AG04450 (cell line): Measurements from ENCODE around the gene MICU2. TPM values are rescaled to one million over a fixed set of nuclear protein-coding genes. Genes with fewer than 3 reads are reported as not detected.

Source experiments
- CTCF ChIA-PET: fragments of 300-600, 350-600 bp; formaldehyde crosslinking; extraction: SDS; loops from one replicate; lab custom pipeline; 2022; ENCODE audit warnings: antibody characterized with exemption, inconsistent platforms; lab: Charles Lee
- POLR2A ChIA-PET: fragments of 350-600 bp; formaldehyde crosslinking; extraction: SDS; loops from one replicate; lab custom pipeline; 2021; ENCODE audit warnings: antibody characterized with exemption, inconsistent platforms; lab: Yijun Ruan, JAX
- DNase-seq: peaks from one replicate; pipeline ENCODE4 v3.0.0-alpha.2; 2011; ENCODE audit warnings: low read depth, low spot score
- H3K27ac ChIP-seq: one replicate; pipeline ENCODE4 v1.5.1; 2012; ENCODE audit warnings: low read depth, low read length, control low read depth
- H3K27me3 ChIP-seq: one replicate; pipeline ENCODE4 v1.6.0; 2012; ENCODE audit warnings: low read length; ENCODE audit not compliant: control insufficient read depth, insufficient read depth
- H3K4me3 ChIP-seq: 2 replicates; pipeline ENCODE4 v1.5.1; 2011; ENCODE audit warnings: mild to moderate bottlenecking, low read depth, low read length, control low read depth
- H3K9me3 ChIP-seq: 2 replicates; pipeline ENCODE4 v1.5.1; 2012; ENCODE audit warnings: low read length; ENCODE audit not compliant: control insufficient read depth, insufficient read depth
- polyA plus RNA-seq: library from polyadenylated mRNA; depleted of rRNA; stranded (reverse); fragments of >200 nt; gene quantifications from 2 replicates; pipeline ENCODE4 v1.2.3, GENCODE V29; 2011
- TF ChIP-seq, protein P1 (sequence below): IDR thresholded peaks from 2 replicates; pipeline ENCODE4 v1.5.1; 2011; ENCODE audit warnings: low read depth, low read length, control low read depth, inconsistent platforms

Gene MICU2
- polyA plus RNA-seq, 1 experiment = 42.1 TPM

GRCh38 chr13:21526707-21527540 lies 77.0 kb downstream of the MICU2 start:
- no peak for DNase-seq
- POLR2A ChIA-PET = no interaction called here

DNA sequence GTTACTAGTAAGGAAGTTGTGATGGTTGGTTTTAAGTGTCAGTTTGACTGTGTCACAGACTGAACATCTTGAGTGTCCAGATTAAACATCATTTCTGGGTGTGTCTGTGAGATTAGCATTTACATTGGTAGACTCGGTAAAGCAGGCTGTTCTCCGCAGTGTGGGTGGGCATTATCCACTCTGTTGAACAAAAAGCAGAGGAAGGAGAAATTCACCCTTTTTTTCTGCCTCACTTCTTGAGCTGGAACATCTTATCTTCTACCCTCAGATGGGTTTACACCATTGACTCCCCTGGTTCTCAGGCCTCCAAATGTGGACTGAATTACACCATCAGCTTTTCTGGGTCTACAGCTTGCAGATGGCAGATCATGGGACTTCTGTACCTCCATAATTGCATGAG lies 81.1 kb downstream of the MICU2 start:
- Histone ChIP-seq H3K9me3 (no peaks in the 10 kb centered on the region), H3K27me3 (no peaks in the 10 kb centered on the region), H3K27ac (no peak overlapping the region), H3K4me3 (no peak overlapping the region)
- TF ChIP-seq, protein P1, sequence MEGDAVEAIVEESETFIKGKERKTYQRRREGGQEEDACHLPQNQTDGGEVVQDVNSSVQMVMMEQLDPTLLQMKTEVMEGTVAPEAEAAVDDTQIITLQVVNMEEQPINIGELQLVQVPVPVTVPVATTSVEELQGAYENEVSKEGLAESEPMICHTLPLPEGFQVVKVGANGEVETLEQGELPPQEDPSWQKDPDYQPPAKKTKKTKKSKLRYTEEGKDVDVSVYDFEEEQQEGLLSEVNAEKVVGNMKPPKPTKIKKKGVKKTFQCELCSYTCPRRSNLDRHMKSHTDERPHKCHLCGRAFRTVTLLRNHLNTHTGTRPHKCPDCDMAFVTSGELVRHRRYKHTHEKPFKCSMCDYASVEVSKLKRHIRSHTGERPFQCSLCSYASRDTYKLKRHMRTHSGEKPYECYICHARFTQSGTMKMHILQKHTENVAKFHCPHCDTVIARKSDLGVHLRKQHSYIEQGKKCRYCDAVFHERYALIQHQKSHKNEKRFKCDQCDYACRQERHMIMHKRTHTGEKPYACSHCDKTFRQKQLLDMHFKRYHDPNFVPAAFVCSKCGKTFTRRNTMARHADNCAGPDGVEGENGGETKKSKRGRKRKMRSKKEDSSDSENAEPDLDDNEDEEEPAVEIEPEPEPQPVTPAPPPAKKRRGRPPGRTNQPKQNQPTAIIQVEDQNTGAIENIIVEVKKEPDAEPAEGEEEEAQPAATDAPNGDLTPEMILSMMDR = no peak
- POLR2A ChIA-PET = interaction anchor here (0.5 kb wide), 1 partner anchor 367 kb away, joined by 3 read pairs; no protein-coding TSS in a partner anchor
- no peak for DNase-seq
- CTCF ChIA-PET = no interaction called here

More at GRCh38 chr13:21526707-21527540, 77.0 kb downstream of the MICU2 start:
- Histone ChIP-seq H3K4me3 (no peak overlapping the region), H3K9me3 (no peaks in the 10 kb centered on the region), H3K27me3 (no peaks in the 10 kb centered on the region), H3K27ac (no peak overlapping the region)
- TF ChIP-seq, protein P1 = no peak
- CTCF ChIA-PET = no interaction called here

DNA sequence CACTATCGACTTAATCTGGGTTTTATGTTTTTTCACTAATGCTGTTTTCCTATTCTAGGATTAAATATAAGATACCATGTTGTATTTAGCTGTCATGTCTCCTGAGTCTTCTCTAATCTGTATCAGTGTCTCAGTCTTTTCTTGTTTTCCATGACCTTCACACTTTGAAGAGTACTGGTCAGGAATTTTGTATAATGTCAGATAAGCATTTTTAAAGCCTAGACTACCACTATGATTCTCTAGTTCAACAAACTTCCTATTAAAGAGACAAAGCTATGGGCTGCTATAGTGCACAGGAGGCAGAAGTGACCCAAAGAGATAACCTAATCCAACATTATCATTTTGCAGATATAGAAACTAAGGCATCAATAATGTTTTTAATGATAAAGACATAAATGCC lies 81.8 kb downstream of the MICU2 start:
- no peak overlapping the region for H3K4me3 ChIP-seq
- no peak for DNase-seq
- no peaks in the 10 kb centered on the region for H3K27me3 ChIP-seq
- no peak overlapping the region for H3K27ac ChIP-seq
- no peaks in the 10 kb centered on the region for H3K9me3 ChIP-seq
- TF ChIP-seq, protein P1 = no peak
- CTCF ChIA-PET = no interaction called here
- POLR2A ChIA-PET = no interaction called here

GRCh38 chr13:21518617-21519144 lies 85.3 kb downstream of the MICU2 start:
- ChIA-PET CTCF (no interaction called here), POLR2A (no interaction called here)
- no peaks in the 10 kb centered on the region for H3K9me3 ChIP-seq
- no peak overlapping the region for H3K4me3 ChIP-seq
- TF ChIP-seq, protein P1 = no peak
- no peak overlapping the region for H3K27ac ChIP-seq
- DNase-seq = no peak
- no peaks in the 10 kb centered on the region for H3K27me3 ChIP-seq

- no peak overlapping the region for H3K4me3 ChIP-seq
- no peak overlapping the region for H3K27ac ChIP-seq
- CTCF ChIA-PET = interaction anchor here (1.2 kb wide), 1 partner anchor 40 kb away, joined by 3 read pairs; no protein-coding TSS in a partner anchor
Observed at GRCh38 chr13:21517576-21517975, 86.4 kb downstream of the MICU2 start.

More at GRCh38 chr13:21517576-21517975, 86.4 kb downstream of the MICU2 start:
- TF ChIP-seq, protein P1 = no peak
- DNase-seq = no peak
- H3K9me3 ChIP-seq = no peaks in the 10 kb centered on the region
- H3K27me3 ChIP-seq = no peaks in the 10 kb centered on the region
- POLR2A ChIA-PET = no interaction called here
